ENCODE data around the gene CCL15.
"Not testable (repeated sequence)": the region's sequence is repeated elsewhere in the genome, so short reads cannot be mapped to it uniquely, and the experiment has no call there.

The CCL15 gene

GRCh38 chr17:36001110-36001771 lies at the start of gene CCL15:
CCL15 (minus strand) TSS chr17:36001553; CDS start chr17:36001492, 61 bp downstream.
- DNase-seq (ENCODE audit: low spot score) = no peak

GRCh38 chr17:36049643-36050042 lies 48.3 kb upstream of the CCL15 start:
- DNase-seq (ENCODE audit: low spot score) = no peak

GRCh38 chr17:36048066-36048465 lies 46.7 kb upstream of the CCL15 start:
- DNase-seq (ENCODE audit: low spot score) = no peak

GRCh38 chr17:36036235-36036634 lies 34.9 kb upstream of the CCL15 start:
- DNase-seq (ENCODE audit: low spot score) = no peak

- DNase-seq (ENCODE audit: low spot score) = no peak
Observed at GRCh38 chr17:36034127-36034526, 32.8 kb upstream of the CCL15 start.

GRCh38 chr17:36030956-36031355 lies 29.6 kb upstream of the CCL15 start:
- DNase-seq (ENCODE audit: low spot score) = no peak

GRCh38 chr17:36027761-36028160 lies 26.4 kb upstream of the CCL15 start:
- DNase-seq (ENCODE audit: low spot score) = no peak

GRCh38 chr17:36024106-36024869 lies 22.9 kb upstream of the CCL15 start:
- no peak for DNase-seq (ENCODE audit: low spot score)

- DNase-seq (ENCODE audit: low spot score) = no peak
Observed at GRCh38 chr17:36019423-36019822, 18.1 kb upstream of the CCL15 start.

GRCh38 chr17:36017799-36018198 lies 16.4 kb upstream of the CCL15 start, which contains the start of gene CCL23:
CCL23 (minus strand) TSS chr17:36017972; CDS start chr17:36017897, 75 bp downstream.
- DNase-seq (ENCODE audit: low spot score) = peak; percentile 7

- DNase-seq (ENCODE audit: low spot score) = no peak
Observed at GRCh38 chr17:36016555-36016954, 15.2 kb upstream of the CCL15 start.

GRCh38 chr17:36015895-36016294 lies 14.5 kb upstream of the CCL15 start:
- not testable (repeated sequence) for DNase-seq (ENCODE audit: low spot score)

- DNase-seq (ENCODE audit: low spot score) = no peak
Observed at GRCh38 chr17:36014946-36015345, 13.6 kb upstream of the CCL15 start.

- DNase-seq (ENCODE audit: low spot score) = no peak
Observed at GRCh38 chr17:36011201-36011600, 9.8 kb upstream of the CCL15 start.

- no peak for DNase-seq (ENCODE audit: low spot score)
Observed at GRCh38 chr17:36008998-36009665, 7.8 kb upstream of the CCL15 start.

- DNase-seq (ENCODE audit: low spot score) = no peak
Observed at GRCh38 chr17:36004594-36005108, 3.3 kb upstream of the CCL15 start.

GRCh38 chr17:36002631-36003030 lies 1.3 kb upstream of the CCL15 start:
- DNase-seq (ENCODE audit: low spot score) = no peak

GRCh38 chr17:36001862-36002603 lies 680 bp upstream of the CCL15 start:
- DNase-seq (ENCODE audit: low spot score) = no peak

- DNase-seq (ENCODE audit: low spot score) = no peak
Observed at GRCh38 chr17:36000732-36001109, 632 bp downstream of the CCL15 start.

- no peak for DNase-seq (ENCODE audit: low spot score)
Observed at GRCh38 chr17:35998756-35999155, 2.6 kb downstream of the CCL15 start.

GRCh38 chr17:35998018-35998545 lies 3.3 kb downstream of the CCL15 start:
- no peak for DNase-seq (ENCODE audit: low spot score)

- DNase-seq (ENCODE audit: low spot score) = not testable (repeated sequence)
Observed at GRCh38 chr17:35995346-35995745, 6.0 kb downstream of the CCL15 start.
